Measurements from ENCODE around the gene EIF1. TPM values are rescaled to one million over a fixed set of nuclear protein-coding genes. Genes with fewer than 3 reads are reported as not detected.
A peak's percentile ranks its signal among the peaks of the same experiment; 100 is the strongest.

EIF1 gene
- total RNA-seq, 1 donor from 2014 or later: 620 TPM

DNA sequence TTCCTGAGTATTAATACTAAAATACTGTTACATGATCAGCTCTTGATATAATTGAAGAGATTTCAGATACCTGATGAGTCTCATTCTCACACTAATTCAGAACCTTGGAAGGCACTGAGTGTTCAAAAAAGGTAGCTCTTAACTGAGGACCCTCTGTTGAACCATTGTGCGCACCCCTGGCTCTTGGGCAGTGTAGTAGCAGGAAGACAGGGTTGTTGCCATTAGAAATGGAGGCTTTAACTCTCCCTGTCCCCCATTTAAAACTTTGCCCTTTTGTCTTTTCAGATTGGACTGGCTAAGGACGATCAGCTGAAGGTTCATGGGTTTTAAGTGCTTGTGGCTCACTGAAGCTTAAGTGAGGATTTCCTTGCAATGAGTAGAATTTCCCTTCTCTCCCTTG lies 1.8 kb downstream of the EIF1 start:
- Mint-ChIP-seq H3K4me3 (peak overlapping the region; percentile 99), H3K36me3 (ENCODE audit: low read depth) (peaks cover 31% of the 10 kb centered on the region), H3K27me3 (ENCODE audit: low read depth) (peaks cover 14% of the 10 kb centered on the region), H3K4me1 (peaks cover 22% of the 10 kb centered on the region), H3K9me3 (no peaks in the 10 kb centered on the region), H3K27ac (ENCODE audit: unreplicated experiment) (no peak overlapping the region)
- no peak for DNase-seq (ENCODE audit: low read depth, low spot score)
- TF ChIP-seq, protein P1, sequence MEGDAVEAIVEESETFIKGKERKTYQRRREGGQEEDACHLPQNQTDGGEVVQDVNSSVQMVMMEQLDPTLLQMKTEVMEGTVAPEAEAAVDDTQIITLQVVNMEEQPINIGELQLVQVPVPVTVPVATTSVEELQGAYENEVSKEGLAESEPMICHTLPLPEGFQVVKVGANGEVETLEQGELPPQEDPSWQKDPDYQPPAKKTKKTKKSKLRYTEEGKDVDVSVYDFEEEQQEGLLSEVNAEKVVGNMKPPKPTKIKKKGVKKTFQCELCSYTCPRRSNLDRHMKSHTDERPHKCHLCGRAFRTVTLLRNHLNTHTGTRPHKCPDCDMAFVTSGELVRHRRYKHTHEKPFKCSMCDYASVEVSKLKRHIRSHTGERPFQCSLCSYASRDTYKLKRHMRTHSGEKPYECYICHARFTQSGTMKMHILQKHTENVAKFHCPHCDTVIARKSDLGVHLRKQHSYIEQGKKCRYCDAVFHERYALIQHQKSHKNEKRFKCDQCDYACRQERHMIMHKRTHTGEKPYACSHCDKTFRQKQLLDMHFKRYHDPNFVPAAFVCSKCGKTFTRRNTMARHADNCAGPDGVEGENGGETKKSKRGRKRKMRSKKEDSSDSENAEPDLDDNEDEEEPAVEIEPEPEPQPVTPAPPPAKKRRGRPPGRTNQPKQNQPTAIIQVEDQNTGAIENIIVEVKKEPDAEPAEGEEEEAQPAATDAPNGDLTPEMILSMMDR (conservative IDR thresholded peaks at IDR 0.05): no peak

DNA sequence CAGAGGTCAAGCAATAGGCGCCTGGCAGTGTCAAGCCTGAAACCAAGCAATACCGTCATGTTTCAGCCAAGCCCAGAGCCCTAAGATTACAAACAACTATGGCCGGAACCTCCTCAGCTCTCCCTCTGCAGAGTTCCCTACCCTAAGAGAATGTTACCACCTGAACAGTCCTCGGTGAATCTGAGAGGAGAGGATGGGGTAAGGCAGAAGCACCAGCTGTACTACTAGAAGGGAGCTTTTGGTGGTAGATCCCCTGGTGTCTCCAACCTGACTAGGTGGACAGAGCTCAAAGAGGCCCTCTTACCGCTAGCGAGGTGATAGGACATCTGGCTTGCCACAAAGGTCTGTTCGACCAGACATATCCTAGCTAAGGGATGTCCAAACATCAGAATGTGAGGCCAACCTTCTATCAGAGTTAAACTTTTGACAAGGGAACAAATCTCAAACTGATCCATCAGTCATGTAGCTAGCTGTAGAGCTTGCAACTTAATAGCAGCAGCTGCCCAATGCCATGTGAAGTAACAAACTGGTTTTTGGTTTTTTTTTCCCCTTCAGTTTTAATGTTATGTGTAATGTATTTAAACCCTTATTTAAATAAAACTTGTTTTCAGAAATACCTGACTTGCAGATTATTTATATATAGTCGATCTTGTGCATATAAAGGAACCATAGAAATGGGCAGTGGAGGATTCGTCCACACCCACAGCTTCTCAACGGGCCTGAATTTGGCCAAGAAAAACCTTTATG lies 2.5 kb downstream of the EIF1 start:
- TF ChIP-seq, protein P1 (conservative IDR thresholded peaks at IDR 0.05): no peak
- Mint-ChIP-seq H3K27ac (ENCODE audit: unreplicated experiment) (no peak overlapping the region), H3K4me1 (peaks cover 28% of the 10 kb centered on the region), H3K9me3 (no peaks in the 10 kb centered on the region), H3K36me3 (ENCODE audit: low read depth) (peaks cover 33% of the 10 kb centered on the region), H3K27me3 (ENCODE audit: low read depth) (peaks cover 16% of the 10 kb centered on the region), H3K4me3 (peak overlapping the region; percentile 99)
- no peak for DNase-seq (ENCODE audit: low read depth, low spot score)

DNA sequence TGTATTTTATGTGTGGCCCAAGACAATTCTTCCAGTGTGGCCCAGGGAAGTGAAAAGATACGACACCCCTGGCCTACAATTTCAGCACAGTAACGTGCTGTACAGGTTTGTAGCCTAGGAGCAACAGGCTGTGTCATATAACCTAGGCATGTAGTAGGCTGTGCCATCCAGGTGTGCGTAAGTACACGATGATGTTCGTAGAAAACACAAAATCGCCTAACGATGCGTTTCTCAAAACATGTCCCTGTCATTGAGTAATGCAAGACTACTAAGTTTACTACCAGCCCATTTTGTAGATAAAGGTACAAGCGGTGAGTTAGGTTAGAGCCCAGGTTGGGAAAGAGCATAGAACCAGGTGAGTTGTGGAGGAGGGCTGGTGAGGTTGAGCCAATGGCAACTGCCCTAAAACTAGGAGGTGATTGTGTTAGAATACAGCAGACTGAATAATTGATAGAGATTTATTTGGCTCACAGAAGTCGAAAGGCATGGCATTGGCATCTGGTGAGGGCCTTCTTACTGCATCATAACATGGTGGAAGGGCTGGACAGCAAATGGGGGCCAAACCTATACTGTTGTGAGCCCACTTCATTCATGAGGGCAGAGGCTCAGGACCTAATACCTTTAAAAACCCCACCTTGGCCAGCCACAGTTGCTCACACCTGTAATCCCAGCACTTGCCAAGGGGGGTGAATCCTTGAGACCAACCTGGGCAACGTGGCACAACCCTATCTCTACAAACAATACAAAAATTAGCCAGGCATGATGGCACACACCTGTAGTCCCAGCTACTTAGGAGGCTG lies 4.2 kb downstream of the EIF1 start:
- peaks cover 27% of the 10 kb centered on the region for H3K4me1 Mint-ChIP-seq
- H3K27ac Mint-ChIP-seq (ENCODE audit: unreplicated experiment): no peak overlapping the region
- H3K36me3 Mint-ChIP-seq (ENCODE audit: low read depth): peaks cover 33% of the 10 kb centered on the region
- TF ChIP-seq, protein P1 (conservative IDR thresholded peaks at IDR 0.05): no peak
- peaks cover 15% of the 10 kb centered on the region for H3K27me3 Mint-ChIP-seq (ENCODE audit: low read depth)
- H3K9me3 Mint-ChIP-seq: no peaks in the 10 kb centered on the region
- peak overlapping the region; percentile 70 for H3K4me3 Mint-ChIP-seq
- DNase-seq (ENCODE audit: low read depth, low spot score): no peak

DNA sequence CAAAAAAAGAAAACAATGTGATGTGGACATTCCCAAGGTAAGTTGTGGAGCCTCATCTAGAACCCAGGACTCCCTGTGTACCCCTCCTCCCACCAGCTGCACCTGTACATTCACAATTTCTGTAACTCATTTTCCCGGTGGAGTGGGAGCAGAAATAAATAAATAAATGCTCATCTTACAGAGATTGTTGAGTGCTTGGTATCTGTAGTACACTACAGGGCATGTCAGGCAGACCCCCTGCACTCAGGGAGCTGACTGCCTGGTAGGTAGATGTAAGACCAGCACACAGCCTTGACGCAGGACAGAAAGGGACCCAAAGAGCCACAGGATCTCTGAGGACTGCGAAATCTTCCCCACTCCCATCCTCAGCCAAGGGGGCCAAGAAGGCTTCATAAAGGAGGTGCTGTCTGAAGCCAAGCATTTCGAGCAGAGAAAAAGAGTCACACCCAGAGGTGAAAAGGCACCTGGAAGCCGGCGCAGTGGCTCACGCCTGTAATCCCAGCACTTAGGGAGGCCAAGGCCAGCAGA lies 6.5 kb downstream of the EIF1 start:
- no peaks in the 10 kb centered on the region for H3K9me3 Mint-ChIP-seq
- H3K4me1 Mint-ChIP-seq: peaks cover 13% of the 10 kb centered on the region
- H3K36me3 Mint-ChIP-seq (ENCODE audit: low read depth): peaks cover 24% of the 10 kb centered on the region
- H3K27ac Mint-ChIP-seq (ENCODE audit: unreplicated experiment): no peak overlapping the region
- H3K27me3 Mint-ChIP-seq (ENCODE audit: low read depth): peaks cover 3% of the 10 kb centered on the region
- H3K4me3 Mint-ChIP-seq: no peak overlapping the region
- TF ChIP-seq, protein P1 (conservative IDR thresholded peaks at IDR 0.05): no peak
- no peak for DNase-seq (ENCODE audit: low read depth, low spot score)

DNA sequence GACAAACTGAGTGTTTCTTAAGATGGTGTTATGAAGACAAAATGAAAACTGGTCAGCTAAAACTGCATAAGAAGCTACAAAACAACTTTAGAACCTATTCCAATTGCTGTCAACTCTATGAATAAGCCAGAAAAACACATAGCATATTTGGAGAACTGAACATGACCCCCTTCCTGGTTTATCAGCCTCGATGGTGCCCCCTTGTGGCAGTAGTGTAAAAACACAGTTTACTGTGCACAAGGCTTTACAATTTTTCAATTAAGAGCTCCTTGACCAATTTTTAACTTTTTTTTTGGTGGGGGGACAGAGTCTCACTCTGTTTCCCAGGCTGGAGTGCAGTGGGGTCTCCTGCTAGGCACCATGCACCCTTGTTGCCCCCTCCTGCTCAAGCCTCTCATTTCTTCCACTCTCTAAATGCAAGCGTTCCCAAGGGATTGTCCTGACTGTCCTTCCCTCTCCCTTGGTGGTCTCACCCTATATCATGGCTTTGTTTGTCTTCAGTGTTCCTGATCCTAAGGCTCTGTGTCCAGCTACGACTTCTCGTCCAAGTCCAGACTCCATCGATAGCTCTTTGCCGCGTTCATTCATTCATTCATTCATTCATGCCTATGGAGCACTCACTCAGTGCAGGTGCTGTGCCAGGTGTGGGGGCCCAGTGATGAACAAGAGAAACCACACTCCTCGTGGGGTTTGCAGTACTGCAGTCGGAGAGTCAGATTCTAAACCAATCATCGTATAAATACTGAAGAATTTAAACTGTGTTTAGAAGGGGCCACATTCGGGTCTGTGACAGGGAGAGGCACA lies 7.5 kb downstream of the EIF1 start:
- DNase-seq (ENCODE audit: low read depth, low spot score): peak; percentile 69
- Mint-ChIP-seq H3K4me3 (peak overlapping the region; percentile 88), H3K36me3 (ENCODE audit: low read depth) (peaks cover 17% of the 10 kb centered on the region), H3K27me3 (ENCODE audit: low read depth) (peaks cover 8% of the 10 kb centered on the region), H3K27ac (ENCODE audit: unreplicated experiment) (peak overlapping the region; percentile 36), H3K4me1 (peaks cover 12% of the 10 kb centered on the region), H3K9me3 (no peaks in the 10 kb centered on the region)
- TF ChIP-seq, protein P1 (conservative IDR thresholded peaks at IDR 0.05): peak; percentile 88
